Dermis microvascular lymphatic vessel endothelial cell (primary cell): Measurements from ENCODE around the gene TCFL5. TPM values are rescaled to one million over a fixed set of nuclear protein-coding genes. Genes with fewer than 3 reads are reported as not detected.

ENCODE experiments used
- DNase-seq, 2 donors: peaks; one replicate each; pipeline versions ENCODE4 v3.0.0 to v3.0.0-alpha.2; 2010; ENCODE audit warnings: low read depth in 2 of 2
- total RNA-seq: library from RNA; depleted of rRNA; stranded (reverse); fragments of >200 nt; gene quantifications from 2 replicates; pipeline ENCODE4 v1.2.1, GENCODE V29; 2014

The TCFL5 gene
- 9.5 and 10.1 TPM in 2 replicates for total RNA-seq

DNA sequence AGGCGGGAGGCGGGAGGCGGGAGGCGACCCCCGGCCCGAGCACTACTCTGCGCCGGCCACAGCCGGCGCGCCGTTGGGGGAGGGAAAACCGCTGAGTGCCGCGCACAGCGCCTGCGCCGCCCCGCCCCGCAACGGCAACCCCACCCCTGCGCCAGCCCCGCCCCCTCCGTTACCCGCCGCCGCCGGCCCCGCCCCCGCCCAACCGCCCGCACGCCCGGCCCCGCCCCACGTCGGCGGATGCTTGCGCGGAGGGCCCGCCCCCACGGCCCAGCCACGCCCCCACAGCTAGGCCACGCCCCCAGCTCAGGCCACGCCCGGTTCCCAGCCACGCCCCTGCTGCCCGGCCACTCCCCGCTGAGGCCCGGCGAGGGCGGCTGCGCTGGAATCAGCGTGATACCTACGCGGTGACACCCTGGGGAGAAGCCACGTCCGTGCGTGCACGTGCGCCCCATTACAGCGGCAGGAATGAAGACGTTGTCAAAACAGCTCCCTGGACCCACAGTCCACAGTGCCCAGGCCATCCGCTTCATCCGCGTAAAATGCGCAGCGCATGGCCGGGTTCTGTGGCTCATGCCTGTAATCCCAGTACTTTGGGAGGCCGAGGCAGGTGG lies at the start of gene TCFL5:
Gene TCFL5, minus strand, starts transcription at position 97 of the 611 bp plus-strand sequence. CDS start 152 bp downstream, outside the sequence.
- DNase-seq, result peak; percentile 53 to 85

DNA sequence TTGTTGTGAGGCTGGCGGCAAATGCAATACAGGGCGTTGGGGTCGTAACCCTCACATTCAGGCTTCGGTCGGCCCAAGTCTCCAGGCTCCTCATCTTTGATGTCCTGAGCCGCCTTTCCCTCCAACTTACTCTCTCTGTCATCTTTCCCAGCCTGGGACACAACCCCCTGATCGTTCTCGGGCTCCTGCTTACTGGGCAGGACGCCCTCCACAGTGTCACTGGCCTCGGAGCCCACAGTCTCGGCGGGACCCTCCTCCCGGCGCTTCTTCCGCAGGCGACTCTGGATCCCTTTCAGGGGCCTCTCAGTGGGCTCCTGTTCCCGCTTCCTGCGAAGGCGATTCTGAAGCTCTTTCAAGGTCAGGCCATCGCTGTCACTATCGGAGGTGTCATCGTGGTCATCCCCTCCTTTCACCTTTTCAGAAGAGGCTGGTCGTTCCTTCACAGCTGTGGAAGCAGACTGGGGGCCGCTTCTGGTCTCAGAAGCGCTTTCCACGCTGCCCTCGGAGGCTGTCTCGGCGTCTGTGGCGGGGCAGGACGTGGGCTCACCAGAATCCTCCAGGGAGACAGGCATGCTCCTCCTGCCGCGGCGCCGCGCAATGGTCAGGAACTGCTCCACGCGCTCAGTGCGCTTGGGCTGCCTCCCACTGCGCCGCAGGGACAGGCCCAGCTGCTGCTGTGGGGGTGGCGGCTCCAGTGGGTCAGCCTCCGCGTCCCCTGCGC lies 49.3 kb upstream of the TCFL5 start:
- DNase-seq, result no peak

DNA sequence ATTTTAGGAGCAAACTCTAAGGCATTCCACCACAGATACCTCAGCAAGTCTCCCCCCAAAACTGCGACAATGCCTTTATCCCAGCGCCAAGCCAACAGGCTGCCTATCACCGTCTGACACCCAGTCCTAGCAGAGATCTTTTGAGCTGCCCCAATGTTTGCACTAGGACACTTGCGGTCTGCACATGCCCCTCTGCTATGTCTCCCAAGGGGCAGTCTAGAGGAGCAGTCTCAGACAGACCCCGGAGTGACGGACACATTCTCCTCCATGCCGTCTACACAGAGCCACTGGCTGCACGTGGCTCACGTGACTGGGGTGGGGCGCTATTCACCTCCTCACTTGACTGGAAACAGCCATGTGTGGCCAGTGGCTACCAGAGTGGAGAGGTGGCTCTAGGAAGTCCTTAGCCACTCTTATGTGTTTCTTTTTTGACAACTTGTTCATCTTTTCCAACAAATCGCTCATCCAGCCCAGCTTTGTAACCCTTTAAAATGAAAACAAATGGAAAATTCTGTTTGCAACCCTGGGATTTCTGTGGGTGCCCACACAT lies 48.7 kb upstream of the TCFL5 start:
- no peak for DNase-seq

DNA sequence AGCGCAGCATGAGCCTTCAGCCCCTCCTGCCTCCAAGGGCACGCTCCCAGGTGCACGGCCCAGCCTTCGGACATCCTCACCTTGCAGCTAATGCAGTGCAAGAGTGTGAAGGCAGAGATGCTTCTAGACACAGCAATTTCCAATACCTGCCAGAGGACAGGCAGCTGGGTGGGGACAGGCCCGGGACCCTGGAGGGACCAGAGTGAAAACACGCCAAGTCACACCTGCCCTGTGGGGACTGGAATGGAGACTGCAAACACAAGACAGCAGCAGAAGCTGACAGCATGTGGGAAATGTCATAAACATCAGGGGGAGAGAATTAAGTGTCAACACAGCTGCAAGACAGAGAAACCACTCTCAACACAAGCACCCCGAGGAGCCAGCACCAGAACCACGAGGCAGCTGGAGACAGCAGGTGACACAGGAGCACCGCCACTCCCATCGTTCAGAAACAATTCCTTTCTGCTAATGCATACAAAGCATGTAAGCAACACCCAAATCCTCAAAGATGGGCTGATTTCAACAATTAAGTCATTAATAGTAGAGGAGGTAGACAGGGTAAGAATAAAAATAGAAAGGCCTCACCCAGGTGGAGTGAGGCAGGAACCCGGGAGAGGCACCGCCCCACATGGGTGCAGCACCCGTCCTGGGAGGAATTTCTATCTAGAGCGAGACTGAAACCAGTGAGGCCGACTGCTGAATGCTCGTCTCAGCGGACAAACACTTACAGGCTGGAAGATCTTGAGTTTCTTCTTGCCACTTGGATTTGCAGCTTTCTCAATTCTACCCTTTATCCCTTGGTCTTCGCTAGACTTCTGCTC lies 47.6 kb upstream of the TCFL5 start:
- no peak for DNase-seq

DNA sequence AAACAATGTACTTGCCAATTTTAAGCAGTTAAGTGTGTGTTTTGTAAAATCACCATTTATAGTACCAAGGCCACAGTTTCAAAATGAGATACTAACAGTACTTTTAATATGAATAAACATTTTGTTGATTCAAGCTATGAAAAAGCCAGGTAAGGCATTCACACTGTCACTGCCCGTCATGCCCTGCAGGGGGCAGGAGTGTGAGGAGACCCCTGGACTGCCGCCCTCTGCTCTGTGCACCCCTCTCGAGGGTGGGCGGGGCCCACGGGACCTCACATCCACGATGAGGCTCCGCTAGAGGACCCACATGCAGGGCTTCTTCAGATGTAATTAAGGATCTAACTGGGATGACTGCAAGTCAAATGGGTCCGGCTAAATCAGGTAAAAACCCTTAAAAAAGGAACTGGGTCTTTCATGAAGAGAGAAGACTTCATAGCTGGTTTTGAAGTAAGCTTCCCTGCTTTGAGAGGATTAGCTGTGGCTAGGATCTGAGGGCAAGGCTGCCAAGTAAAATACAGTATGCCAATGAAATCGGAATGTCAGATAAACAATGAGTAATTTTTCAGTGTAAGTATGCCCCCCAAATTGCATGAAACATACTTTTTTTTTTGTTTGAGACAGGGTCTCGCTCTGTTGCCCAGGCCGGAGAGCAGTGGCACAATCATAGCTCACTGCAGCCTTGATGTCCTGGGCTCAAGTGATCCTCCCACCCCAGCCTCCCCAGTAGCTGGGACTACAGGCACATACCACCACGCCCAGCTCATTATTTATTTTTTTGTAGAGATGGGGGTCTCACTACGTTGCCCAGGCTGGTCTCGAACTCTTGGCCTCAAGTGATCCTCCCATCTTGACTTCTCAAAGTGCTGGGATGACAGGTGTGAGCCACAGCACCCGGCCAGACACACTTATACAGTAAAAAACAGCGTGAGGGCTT lies 46.0 kb upstream of the TCFL5 start:
- peak in 1 of 2 donors; percentile 28 for DNase-seq

DNA sequence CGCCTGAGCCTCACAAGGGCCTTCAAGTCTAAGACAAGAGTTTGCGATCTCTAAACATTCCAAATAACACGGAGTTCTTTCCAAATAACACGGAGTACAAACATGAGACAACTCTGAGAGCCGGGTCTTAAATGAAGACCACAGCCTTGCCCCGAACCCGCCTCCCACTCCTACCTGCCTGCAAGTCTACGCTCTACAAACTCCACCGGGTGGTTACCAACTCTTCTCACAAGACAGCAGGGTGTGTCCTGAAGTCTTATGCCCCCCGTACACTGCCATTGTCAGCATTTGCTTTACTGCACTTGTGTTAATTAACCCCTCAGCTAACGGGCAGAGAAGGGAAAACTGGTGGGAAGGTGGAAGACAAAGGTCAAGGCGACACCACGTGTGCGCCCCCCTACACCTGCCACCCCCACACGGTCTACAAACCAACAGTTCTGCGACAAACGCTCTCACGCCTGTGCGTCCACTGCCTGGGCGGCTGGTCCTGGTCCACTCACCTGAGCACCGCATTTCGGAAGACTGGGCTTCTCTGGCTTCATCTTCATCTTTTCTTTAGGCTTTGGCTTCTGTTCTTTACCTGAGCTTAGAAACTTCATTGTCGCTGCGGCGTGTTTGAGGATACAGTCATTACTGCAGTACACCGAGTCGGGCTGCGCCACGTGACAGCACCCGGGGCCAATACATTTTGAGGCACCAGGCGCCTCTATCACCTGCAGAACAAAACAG lies 45.2 kb upstream of the TCFL5 start:
- DNase-seq, result no peak

DNA sequence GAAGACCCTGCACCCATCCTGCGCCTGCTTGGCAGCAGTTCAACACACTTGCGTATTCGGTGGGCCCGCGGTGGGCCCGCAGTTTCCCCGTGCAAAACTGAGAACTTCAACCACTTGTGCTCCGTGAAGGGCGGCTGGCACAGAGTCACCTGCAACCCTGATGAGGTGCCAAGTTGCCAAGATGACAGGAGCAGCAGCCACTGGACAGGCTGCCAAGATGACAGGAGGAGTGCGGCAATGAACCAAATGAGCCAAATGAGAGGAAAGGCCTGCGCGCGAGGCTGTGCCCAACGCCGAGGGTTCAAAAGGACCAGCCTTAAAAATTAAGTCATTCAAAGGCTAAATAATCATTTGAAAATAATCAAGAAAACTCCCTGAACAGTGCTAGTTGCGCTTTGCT lies 44.6 kb upstream of the TCFL5 start:
- no peak for DNase-seq

DNA sequence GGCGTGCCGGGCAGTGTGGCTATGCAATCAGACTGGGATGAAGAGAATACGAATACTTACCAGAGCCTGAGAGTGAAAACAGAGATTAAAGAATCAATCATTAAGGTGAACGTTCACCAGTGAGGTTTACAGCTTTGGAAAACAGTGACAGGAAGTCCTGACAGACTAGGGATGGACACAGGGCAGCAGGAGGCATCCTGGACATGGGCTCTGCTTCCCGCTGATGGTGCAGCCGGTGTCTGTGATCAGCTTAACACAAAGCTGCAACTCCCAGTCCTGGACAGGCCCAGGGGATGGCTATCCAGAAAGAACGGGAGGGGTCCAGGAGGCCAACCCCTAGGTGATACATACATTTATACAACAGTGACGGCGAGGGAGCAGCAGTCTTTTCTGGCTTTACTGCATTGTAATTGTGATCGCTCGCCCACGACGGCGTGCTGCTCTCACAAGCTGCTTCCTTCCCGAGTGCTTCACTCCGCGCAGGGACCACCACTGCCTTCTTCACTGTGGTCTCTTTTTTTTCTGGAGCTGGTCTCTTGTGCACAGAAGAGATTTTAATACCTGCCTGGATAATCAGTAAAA lies 44.0 kb upstream of the TCFL5 start:
- peak in 1 of 2 donors; percentile 28 for DNase-seq

DNA sequence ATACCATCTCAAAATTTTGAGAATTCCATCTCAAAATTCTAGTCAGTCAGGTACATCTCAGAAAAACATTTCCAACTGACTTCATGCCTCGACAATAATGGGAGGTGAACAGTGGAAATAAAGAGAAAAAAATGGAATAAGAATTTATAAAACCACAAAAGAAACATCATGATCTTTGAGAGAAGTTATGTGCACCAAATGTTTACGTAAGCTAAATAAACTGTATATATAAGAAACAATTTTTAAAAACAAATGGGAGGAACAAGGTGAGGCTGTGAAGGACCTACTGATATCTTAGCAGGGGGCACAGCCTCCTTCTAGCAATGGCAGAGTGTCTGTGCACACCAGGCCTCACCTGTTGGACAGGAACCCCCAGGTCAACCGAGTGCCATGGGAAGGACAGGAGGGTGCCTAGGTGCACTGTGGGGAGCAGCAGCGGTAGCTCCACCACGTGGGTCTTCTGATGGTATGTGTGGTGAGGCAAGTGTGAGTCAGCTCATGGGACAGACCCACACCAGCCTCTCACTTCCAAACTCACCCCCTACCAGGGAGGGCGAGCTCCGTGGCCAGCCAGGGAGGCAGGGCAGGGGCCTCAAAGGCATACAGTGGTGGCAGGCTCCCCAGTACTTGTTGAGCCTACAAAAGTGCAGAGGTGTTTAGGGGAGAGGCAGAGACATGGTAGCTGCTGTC lies 41.4 kb upstream of the TCFL5 start:
- no peak for DNase-seq

DNA sequence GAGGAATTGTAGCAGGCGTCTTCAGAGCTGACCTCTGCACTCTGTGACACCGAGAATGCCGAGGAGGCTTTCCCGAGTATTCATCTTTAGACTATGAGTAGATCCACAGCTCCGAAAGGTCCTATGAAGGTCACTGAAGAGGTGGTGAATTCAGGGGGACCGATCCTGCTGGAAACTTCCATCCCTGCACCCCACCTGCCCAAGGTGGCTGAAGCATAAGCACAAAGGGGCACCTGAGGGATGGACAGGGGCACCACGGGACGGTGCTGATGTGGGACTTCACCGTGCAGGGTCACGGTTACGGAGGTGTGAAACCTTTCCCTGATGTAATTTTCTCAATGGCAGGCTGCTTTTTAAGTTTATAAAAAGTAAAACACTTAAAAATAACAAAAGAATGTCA lies 40.3 kb upstream of the TCFL5 start:
- DNase-seq, result no peak

DNA sequence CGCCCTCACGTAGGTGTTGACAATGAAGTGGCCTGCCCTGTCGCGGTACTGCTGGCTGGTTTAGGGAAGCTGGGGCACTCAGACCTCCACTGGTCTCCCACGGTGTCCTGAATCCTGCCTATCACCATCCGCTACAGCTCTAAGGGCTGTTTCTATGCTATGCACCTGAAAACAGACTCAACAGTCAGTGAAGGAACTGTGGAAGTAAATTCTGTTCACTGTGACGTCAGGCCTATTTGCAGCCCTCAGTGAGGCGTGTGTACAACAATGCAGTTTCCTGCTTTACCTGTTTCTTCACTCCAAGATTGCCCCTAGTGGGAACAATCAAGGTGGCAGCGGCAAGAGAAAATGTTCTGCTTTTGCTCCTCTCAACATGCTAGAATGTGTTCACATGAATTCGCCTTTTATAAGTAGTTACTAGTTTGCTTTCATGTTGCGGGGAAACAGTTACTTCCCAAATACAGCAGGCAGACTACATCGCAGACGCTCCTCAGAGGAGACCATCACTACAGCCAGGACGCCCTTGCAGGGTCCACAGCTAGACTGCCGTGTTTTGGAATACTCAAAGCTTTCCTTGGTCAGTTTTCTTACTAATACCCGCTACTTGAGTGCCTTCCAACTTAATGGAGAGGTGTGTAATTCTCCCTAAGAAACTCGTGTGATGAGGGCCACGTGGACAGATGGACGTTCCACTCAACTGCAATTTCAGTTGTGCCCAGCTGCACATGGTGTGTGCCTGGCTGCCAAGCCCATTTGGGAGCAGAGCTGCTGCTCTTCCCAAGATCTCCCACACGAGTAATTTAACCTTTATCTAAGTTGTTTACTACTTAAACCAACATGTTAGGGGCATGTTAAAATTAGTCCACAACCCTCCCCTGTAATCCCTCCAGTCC lies 39.3 kb upstream of the TCFL5 start:
- DNase-seq, result peak in 1 of 2 donors; percentile 29

DNA sequence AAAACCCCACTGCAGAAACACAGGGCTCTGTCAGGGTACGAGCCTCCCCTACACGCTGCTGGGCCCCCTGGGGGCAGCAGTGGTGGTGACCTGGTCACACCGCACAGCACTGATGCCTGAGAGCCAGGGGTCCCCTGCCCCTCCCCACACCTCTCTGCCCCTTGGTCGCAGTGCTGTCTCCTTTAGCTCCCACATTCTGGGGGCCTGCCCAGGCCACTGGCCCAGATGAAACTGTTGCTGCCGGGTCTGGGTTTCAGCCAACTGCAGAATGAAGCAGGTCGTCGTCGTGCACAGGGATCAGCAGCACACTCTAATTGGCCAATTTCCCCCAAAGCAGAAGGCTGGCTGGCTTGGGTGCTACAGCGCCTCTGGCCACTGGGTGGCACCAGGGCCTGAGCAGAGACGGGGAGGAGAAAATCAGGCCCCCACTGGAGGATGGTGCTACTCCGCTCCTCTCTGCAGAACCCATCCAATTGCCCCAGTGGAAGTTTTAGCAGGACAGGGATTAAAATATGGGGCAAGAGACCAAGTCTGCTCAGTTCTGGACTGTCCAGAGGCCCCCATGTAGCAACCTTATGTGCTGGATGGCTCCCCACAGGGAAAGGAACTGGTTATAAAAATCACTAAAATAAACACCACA lies 38.5 kb upstream of the TCFL5 start:
- peak; percentile 59 to 74 for DNase-seq

DNA sequence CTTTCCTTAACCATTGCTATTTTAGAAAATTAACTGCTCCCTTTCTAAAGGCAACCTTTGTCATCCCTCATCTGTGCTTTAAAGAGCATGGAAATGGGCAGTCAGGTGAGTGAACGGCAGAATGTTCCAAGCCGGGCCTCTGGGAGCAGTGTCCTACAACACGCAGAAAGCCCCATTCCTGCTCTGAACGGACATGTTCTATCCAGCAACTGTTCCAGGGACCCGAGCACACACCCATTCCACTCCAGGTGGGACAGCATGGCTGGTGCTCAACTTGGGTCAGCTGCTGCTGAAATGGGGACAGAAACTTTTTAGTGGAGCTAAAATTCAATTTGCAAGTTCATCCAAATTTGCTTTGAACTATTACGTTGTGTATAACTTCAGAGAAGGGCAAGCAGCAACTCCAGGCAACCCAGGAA lies 38.0 kb upstream of the TCFL5 start:
- no peak for DNase-seq

DNA sequence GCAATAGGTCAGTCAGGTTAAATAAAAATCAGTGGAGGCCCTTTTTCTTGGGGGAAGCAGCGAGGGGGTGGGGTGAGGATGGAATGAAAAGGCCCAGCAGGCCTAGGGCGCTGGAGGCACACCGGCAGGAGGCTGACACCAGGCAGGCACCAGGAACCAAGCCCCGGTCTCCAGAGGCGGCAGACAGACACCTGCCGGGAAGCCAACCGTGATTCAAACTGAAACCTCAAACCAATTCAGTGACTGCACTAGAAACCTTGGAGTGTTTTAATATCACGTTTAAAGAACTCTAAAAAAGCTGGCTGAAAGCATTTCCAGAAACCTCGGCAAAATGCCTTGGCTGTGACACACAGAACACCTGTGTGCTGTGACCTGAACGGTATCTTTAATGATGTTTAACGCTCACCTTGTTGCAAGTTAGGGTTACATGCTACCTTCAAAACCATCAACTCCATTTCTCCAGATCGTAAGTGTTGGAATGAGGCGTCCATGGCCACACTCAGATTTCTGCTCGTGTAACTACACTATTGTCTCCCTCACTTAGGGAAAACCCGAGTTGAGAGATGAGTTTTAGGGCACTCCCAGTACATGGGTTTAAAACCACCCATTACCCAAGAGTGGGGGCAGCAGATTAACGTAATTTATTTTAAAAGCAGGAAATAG lies 37.5 kb upstream of the TCFL5 start:
- DNase-seq, result no peak

DNA sequence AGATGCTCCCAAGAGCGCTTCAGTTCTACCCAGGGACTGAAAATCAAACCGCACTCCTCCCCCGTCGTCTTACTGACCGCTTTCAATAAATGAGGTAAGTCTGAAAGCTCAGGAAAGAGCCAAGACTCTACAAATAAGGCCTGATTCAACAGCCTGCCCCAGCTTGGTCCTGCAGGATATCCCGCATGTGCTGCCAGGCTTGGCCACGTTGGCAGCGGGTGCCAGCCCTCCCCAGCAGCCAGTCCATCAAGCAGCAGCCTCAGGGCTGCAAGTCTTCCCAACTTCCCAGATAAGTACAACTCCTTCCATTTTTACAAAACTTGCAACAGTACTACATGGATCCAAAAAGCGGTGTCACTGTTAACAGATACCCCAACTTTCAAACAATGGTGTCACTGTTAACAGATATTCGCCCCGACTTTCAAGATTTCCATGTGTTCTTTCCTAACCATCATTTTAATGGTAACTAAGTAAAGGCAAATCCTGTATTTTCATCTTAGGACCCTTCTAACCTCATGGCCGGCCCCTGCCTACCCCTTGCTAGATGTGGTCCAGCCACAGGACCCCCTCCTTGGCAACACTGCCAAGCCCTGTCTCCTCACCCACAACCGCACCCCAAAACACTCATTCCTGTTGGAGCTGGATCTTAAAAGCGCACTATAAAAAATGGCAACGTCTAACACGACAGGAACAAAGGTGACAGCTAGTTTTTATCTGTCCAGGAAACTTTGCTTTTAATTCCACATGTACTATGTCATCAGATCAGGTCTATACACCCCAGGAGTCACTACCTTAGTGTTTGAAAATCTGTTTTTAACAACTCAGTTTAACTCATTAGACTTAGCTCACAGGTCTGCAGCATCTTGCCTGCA lies 36.7 kb upstream of the TCFL5 start:
- DNase-seq, result no peak

DNA sequence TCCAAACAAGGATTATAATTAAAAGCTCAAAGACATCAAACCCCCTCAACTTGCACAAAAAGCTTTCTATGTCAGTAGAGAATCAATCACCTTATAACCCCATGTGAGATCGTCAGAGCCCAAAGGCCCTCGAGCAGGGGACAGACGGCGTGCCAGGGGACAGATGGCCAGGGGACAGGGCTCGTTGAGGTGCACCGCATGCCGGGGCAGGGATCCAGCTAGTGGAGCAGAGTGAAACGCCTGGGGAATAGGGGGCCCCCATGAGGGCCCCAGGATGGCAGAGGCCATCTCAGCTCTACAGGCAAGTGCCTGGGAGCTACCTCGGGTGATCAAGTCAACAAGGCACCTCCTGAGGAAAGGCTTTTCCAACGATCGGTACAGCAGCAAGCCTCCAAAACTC lies 36.0 kb upstream of the TCFL5 start:
- DNase-seq, result no peak
